ENCODE data around the gene KRTAP10-2.

GRCh38 chr21:44572959-44573583, 21.8 kb upstream of the KRTAP10-2 start:
- TF ChIP-seq CTCF (IDR thresholded peaks at IDR 0.05) (no peak), POLR2A (IDR thresholded peaks at IDR 0.05) (no peak)

Data from Peyer's patch (tissue), 4 donors.